Spleen (tissue), 11 donors: Measurements from ENCODE around the gene RAMP1. TPM values are rescaled to one million over a fixed set of nuclear protein-coding genes. Genes with fewer than 3 reads are reported as not detected.
"Not testable (repeated sequence)": the region's sequence is repeated elsewhere in the genome, so short reads cannot be mapped to it uniquely, and the experiment has no call there.

Experiments used
- DNase-seq: peaks from one replicate; pipeline ENCODE4 v3.0.0-alpha.2; 2020
- H3K27ac ChIP-seq, 8 donors: fragments of 200-600 bp; sonication (generic) in 7 of 8; 1 replicate in 4 of 8; 2 replicates in 4 of 8; pipeline versions ENCODE4 v1.5.0 to v1.8.0; 2016 to 2021; ENCODE audit warnings: inconsistent platforms in 4 of 8, mild to moderate bottlenecking in 4 of 8, moderate library complexity in 1 of 8
- H3K27me3 ChIP-seq, 7 donors: fragments of 200-600 bp; sonication (generic) in 6 of 7; replicated peaks in 1 of 7; 1 replicate in 4 of 7; 2 replicates in 3 of 7; pipeline versions ENCODE4 v1.5.0 to v1.8.0; 2016 to 2021; ENCODE audit warnings: inconsistent platforms in 3 of 7, mild to moderate bottlenecking in 1 of 7
- H3K36me3 ChIP-seq, 6 donors: fragments of 200-600 bp; sonication (generic) in 5 of 6; 1 replicate in 4 of 6; 2 replicates in 2 of 6; pipeline versions ENCODE4 v1.5.0 to v1.8.0; 2016 to 2021; ENCODE audit warnings: inconsistent platforms in 2 of 6
- H3K4me1 ChIP-seq, 6 donors: fragments of 200-600 bp; sonication (generic) in 5 of 6; 1 replicate in 3 of 6; 2 replicates in 3 of 6; pipeline versions ENCODE4 v1.5.0 to v1.8.0; 2016 to 2021; ENCODE audit warnings: inconsistent platforms in 3 of 6
- H3K4me3 ChIP-seq, 8 donors: fragments of 200-600 bp; sonication (generic) in 7 of 8; 1 replicate in 4 of 8; 2 replicates in 4 of 8; pipeline versions ENCODE4 v1.5.0 to v1.8.0; 2016 to 2021; ENCODE audit warnings: inconsistent platforms in 4 of 8, mild to moderate bottlenecking in 4 of 8, moderate library complexity in 2 of 8
- H3K9me3 ChIP-seq, 8 donors: fragments of 200-600 bp; sonication (generic) in 7 of 8; 1 replicate in 4 of 8; 2 replicates in 4 of 8; pipeline versions ENCODE4 v1.5.0 to v1.8.0; 2016 to 2021; ENCODE audit warnings: inconsistent platforms in 4 of 8
- POLR2A ChIP-seq, 3 donors: fragments of 450-650 bp; IDR thresholded peaks; one replicate each; pipeline ENCODE4 v1.5.1; 2017; ENCODE audit warnings: antibody characterized with exemption in 3 of 3, mild to moderate bottlenecking in 1 of 3
- POLR2AphosphoS5 ChIP-seq, 3 donors: sonication (generic); formaldehyde crosslinking; IDR thresholded peaks; one replicate each; pipeline ENCODE4 v1.5.1; 2017; ENCODE audit warnings: antibody characterized with exemption in 3 of 3
- WGBS, 5 donors: extraction: QIAGEN DNeasy Blood & Tissue Kit in 3 of 5; methylation state at CpG; one replicate each; pipeline versions ENCODE4 v1.1.5 to v1.1.7; 2013 to 2018; 5-methylcytosine and 5-hydroxymethylcytosine counted together
- intact Hi-C: fragments of 100-400 bp; cut with DNase I; formaldehyde crosslinking; loops from one replicate; pipeline ENCODE4 v1.15.0; 2023; ENCODE audit warnings: low total_unique reads
- polyA plus RNA-seq, 3 donors: library from polyadenylated mRNA; stranded (reverse); fragments of 200-250 nt; gene quantifications; one replicate each; pipeline ENCODE4 v1.2.1, GENCODE V29; 2013
- total RNA-seq, 7 donors: library from RNA; depleted of rRNA in 3 of 7; stranded (reverse); fragments of >200 nt in 3 of 7; fragmentation: NEBNext Ultra II Directional in 4 of 7; extraction: Animal tissue kit (Norgen Biotek cat#: 25700) in 4 of 7; gene quantifications; one replicate each; pipeline versions ENCODE4 v1.1.0 to v1.2.1, GENCODE V29; 2016 to 2021
- TF ChIP-seq, protein P1 (sequence below), 11 experiments: fragments of 200-600 bp in 7 of 11; fragments of 450-650 bp in 4 of 11; sonication (generic) in 4 of 11; IDR thresholded peaks in 8 of 11; conservative IDR thresholded peaks in 3 of 11; 1 replicate in 7 of 11; 2 replicates in 4 of 11; pipeline versions ENCODE4 v1.4.0 to v1.8.0; 2016 to 2021; ENCODE audit warnings: antibody characterized with exemption in 11 of 11, inconsistent platforms in 4 of 11, mild to moderate bottlenecking in 1 of 11
- donor health status: healthy with polysubstance abuse.
- donor health status: DM: no; HTN: no; CAD: no; lungs with moderate emphysema.
- donor health status: DM: no; HTN: no; CAD: no.
- donor health status: Bipolar disorder and iron deficiency.
- donor health status: healthy.
- donor health status: DM: no; HTN: no; CAD: no.
- donor health status: DM: yes; HTN: yes; CAD: no.

Gene RAMP1
- total and polyA plus RNA-seq, 10 donors = 4.5 to 44.5 (median 9.5) TPM

DNA sequence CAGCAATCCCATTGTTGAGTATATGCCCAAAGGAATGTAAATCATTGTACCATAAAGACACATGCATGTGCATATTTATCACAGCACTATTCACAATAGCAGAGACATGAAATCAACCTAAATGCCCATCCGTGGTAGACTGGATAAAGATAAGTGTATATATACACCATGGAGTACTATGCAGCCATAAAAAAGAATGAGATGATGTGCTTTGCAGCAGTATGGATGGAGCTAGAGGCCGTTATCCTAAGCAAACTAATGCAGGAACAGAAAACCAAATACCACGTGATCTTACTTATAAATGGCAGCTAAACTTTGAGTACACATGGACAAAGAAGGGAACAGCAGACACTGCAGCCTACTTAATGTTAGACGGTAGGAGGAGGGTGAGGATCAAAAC, 18.4 kb upstream of the RAMP1 start:
- no peak overlapping the region for H3K27ac ChIP-seq
- no peak for DNase-seq
- 79 to 89% (median 83%) methylated on average over 4 of the region's 4 CpGs for WGBS, 5 donors
- no peak overlapping the region for H3K4me3 ChIP-seq
- H3K4me1 ChIP-seq = no peaks in the 10 kb centered on the region
- H3K9me3 ChIP-seq = peaks cover 0 to 9% (median 0%) of the 10 kb centered on the region in 8 donors
- TF ChIP-seq POLR2A (IDR thresholded peaks at IDR 0.05) (no peak), POLR2AphosphoS5 (IDR thresholded peaks at IDR 0.05) (no peak)
- TF ChIP-seq, protein P1, sequence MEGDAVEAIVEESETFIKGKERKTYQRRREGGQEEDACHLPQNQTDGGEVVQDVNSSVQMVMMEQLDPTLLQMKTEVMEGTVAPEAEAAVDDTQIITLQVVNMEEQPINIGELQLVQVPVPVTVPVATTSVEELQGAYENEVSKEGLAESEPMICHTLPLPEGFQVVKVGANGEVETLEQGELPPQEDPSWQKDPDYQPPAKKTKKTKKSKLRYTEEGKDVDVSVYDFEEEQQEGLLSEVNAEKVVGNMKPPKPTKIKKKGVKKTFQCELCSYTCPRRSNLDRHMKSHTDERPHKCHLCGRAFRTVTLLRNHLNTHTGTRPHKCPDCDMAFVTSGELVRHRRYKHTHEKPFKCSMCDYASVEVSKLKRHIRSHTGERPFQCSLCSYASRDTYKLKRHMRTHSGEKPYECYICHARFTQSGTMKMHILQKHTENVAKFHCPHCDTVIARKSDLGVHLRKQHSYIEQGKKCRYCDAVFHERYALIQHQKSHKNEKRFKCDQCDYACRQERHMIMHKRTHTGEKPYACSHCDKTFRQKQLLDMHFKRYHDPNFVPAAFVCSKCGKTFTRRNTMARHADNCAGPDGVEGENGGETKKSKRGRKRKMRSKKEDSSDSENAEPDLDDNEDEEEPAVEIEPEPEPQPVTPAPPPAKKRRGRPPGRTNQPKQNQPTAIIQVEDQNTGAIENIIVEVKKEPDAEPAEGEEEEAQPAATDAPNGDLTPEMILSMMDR (IDR thresholded peaks at IDR 0.05 in 8 of 11, conservative IDR thresholded peaks at IDR 0.05 in 3 of 11) = no peak
- H3K36me3 ChIP-seq = no peaks in the 10 kb centered on the region
- H3K27me3 ChIP-seq = no peaks in the 10 kb centered on the region
- intact Hi-C loops = no loop called here

- H3K36me3 ChIP-seq, H3K9me3 ChIP-seq, DNase-seq, H3K27ac ChIP-seq, H3K27me3 ChIP-seq, intact Hi-C loops, H3K4me3 ChIP-seq, H3K4me1 ChIP-seq: not testable (repeated sequence)
- WGBS, 5 donors = 94 to 98% (median 94%) methylated on average over 7 to 12 of the region's 12 CpGs
Observed at GRCh38 chr2:237848940-237849339, 10.5 kb upstream of the RAMP1 start.

GRCh38 chr2:237854295-237854694, 5.1 kb upstream of the RAMP1 start:
- peaks cover 0 to 17% (median 0%) of the 10 kb centered on the region in 7 donors for H3K27me3 ChIP-seq
- peaks cover 0 to 1% (median 0%) of the 10 kb centered on the region in 8 donors for H3K9me3 ChIP-seq
- intact Hi-C loops = no loop called here
- DNase-seq = no peak
- H3K4me3 ChIP-seq = no peak overlapping the region
- TF ChIP-seq POLR2A (IDR thresholded peaks at IDR 0.05) = no peak
- TF ChIP-seq, protein P1 (IDR thresholded peaks at IDR 0.05 in 8 of 11, conservative IDR thresholded peaks at IDR 0.05 in 3 of 11) = no peak
- no peak for TF ChIP-seq POLR2AphosphoS5 (IDR thresholded peaks at IDR 0.05)
- H3K36me3 ChIP-seq = no peaks in the 10 kb centered on the region
- H3K4me1 ChIP-seq = peaks cover 0 to 13% (median 5%) of the 10 kb centered on the region in 6 donors
- 83 to 93% (median 91%) methylated on average over 3 of the region's 3 CpGs for WGBS, 5 donors
- H3K27ac ChIP-seq = no peak overlapping the region

DNA sequence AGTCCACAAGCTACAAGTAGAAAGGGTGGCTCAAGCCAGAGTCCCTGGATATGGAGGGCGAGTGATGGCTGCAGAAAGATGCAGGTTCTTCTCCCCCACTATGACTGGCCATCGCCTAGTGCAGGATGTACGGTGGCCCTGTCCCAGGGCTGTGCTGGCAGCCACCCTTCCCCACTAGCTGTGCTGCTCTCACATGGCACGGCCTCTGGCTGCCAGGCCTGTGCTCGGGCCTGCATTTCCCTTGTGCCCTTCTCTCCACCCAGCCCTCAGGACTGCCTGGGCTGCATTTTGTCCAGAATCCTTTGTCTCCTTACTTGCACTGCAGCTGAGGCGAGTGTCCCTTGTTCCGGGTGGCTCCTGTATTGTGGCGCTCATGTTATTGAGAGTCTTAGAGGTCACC, 1.6 kb upstream of the RAMP1 start:
- no peaks in the 10 kb centered on the region for H3K36me3 ChIP-seq
- peaks cover 0 to 49% (median 11%) of the 10 kb centered on the region in 7 donors for H3K27me3 ChIP-seq
- TF ChIP-seq, protein P1 (IDR thresholded peaks at IDR 0.05 in 8 of 11, conservative IDR thresholded peaks at IDR 0.05 in 3 of 11) = no peak
- TF ChIP-seq POLR2A (IDR thresholded peaks at IDR 0.05) = no peak
- no peak for TF ChIP-seq POLR2AphosphoS5 (IDR thresholded peaks at IDR 0.05)
- H3K4me3 ChIP-seq = no peak overlapping the region
- intact Hi-C loops = loop anchor here (2.0 kb wide), 1 partner anchor 407 kb away; no protein-coding TSS in a partner anchor
- no peak for DNase-seq
- peaks cover 0 to 27% (median 17%) of the 10 kb centered on the region in 6 donors for H3K4me1 ChIP-seq
- no peak overlapping the region for H3K27ac ChIP-seq
- WGBS, 5 donors = 80 to 94% (median 89%) methylated on average over 8 of the region's 8 CpGs
- H3K9me3 ChIP-seq = no peaks in the 10 kb centered on the region
